GM19328 (cell line): Measurements from ENCODE around the gene SLC24A4.

Source experiments
- ATAC-seq: cut with Tn5 transposase; IDR thresholded peaks from one replicate; pipeline ENCODE4 v1.9.1; 2021; ENCODE audit warnings: mild to moderate bottlenecking, moderate library complexity; ENCODE audit not compliant: unreplicated experiment

The SLC24A4 gene

DNA sequence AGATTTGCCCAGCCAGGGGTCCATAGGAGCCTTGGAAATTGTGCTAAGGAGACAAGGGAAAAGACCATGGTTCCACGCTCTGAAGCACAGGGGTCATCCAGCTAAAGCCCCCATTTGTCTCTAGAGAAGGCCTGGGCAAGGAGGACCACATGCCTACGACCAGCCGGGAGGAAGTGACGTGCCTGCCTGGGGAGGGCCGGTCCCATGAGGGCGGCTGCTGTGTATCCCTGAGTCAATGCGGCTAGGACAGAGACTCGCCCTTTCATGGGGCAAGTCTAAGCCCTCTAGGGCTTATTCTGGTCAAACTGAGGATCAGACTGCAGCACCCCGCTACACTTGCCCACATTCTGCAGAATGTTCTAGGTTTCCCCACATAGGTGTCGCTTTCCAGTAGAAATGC lies 170.1 kb downstream of the SLC24A4 start:
- no peak for ATAC-seq

DNA sequence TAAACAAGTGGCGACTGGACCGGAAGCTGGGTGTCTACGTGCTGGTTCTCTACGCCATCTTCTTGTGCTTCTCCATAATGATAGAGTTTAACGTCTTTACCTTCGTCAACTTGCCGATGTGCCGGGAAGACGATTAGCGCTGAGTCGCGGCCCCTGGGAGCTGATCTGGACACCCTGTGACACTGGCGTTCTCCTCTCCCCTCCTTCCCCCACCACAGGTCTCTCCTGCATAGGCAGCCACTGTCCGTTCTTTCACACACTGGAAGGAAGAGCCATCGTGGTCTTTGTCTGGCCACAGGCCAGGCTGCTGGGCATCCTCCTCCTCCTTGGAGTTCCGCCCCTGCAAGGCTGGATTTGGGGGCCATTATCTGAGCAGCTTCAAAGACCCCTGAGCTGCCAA lies 170.5 kb downstream of the SLC24A4 start:
- ATAC-seq = no peak

- ATAC-seq = no peak
Measured at GRCh38 chr14:92494512-92494911, 171.5 kb downstream of the SLC24A4 start.

DNA sequence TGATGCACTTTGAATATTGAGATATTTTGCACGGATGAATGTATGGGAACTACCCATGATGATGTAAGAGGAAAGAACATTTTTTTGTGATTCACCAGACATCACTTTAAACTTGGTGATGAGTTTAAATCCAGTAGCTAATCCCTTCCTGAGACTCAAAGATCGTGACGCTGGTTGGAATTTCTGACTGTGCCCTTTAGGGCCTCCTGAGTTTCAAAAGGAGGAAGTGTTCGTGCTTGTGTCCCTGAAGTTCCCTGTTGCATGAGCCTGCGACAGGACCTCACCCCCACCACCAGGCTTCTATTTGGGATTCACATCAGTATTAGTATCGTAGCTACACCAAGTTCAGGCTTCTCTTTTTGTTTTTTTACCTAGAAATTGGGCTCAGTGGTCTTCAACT lies 172.1 kb downstream of the SLC24A4 start:
- no peak for ATAC-seq

DNA sequence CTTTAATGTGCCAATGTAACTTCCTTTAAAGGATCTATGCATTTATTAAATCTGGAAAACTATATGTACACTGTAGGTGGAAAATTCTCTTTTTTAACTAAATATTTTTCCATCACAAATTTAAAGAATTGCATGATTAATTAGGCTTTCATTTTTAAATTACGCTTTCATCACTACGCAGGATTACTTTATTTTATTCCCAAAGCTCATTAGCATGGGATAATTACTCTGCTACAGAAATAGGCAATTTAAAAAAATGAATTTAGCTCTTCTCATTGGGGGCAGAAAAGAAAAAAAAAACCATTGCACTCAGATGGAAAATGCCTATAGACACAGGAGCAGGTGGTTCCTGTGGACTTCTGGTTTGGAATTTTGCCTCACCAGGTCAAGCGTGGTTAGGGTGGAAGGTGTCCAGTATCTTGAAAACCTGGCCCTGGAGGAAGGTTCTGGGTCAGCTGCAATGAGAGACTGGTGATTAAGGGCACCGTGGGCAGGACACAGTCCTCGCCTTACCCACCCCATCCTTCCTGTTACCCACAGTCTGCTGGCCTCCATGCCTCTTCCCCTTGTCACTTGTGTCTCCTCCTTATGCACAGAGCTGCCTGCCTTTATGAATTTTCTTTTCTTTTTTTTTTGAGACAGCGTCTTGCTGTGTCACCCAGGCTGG lies 173.4 kb downstream of the SLC24A4 start:
- no peak for ATAC-seq

- no peak for ATAC-seq
Measured at GRCh38 chr14:92497391-92497790, 174.4 kb downstream of the SLC24A4 start.

- ATAC-seq = no peak
Measured at GRCh38 chr14:92499234-92499633, 176.3 kb downstream of the SLC24A4 start.

DNA sequence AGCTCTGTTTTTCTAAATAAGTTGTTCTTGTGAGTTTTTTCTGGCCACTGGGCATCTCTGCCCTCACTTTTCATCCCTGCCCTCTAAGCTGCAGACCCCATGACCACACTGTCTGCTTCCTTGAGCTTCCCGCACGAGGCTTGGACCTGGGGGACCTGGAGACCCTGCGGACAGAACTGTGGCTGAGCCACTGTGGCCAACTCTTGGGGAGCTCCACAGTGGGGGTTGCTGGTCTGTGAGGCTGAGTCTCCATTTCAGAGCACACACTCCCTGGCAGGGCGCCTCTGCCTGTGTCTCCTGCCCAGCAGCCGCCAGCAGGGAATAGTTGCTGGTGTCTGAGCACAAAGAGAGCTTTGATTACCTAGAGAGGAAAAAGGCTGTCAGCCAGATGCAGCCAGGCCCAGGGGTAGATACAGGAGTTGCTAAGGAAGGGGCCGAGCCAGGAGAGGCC lies 177.6 kb downstream of the SLC24A4 start:
- no peak for ATAC-seq

DNA sequence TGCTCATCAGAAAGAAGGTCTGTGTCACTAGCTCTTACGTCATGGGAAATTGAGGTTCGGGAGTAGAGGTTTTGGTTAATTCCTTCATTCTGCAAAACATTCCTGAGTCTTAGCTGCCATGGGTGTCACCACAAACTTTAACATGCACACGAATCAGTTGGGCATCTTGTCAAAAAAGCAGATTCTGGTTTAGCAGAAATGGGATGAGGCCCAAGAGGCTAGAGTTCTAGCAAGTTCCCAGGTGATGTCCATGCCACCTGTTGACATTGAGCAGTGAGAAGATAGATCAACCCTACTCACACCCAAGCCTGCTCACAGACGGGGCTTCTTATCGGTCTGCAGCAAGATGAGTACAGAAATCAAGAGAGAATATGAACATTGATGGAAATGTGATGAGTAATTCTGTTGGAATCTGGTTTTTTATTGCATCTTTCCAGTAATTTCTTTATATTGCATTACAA lies 179.0 kb downstream of the SLC24A4 start:
- no peak for ATAC-seq

DNA sequence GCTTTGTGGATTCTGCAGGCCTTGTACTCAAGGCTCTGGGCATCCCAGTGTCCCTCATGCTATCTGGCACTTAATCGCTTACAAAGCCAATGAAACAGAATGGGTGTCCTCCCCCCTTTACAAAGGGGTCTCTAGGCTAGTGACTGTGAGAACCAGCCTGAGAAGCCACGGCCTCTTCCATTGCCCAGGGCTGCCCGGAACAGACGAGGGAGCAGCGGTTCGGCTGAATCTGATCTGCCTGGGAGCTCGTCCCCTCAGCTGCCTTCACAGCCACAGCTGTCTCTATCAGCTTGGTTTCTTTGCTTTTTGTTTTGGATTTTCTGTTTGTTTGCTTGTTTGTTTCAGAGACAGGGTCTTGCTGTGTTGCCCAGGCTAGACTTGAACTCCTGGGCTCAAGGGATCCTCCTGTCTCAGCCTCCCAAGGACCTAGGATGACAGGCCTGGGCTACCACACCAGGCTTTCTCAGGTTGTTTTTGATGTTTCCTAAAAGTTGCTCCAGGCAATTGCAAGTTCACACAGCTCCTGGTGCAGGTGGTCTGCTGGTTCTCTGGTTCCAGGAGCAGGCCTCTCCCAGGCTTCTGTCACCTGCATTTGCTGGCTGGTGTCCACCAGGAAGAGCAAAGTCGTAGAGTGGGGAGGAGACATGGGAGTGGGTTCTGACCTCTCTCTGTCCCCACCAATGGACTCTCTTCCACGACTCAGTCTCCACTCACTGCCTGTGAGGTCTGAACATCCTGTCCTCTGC lies 179.7 kb downstream of the SLC24A4 start:
- ATAC-seq = no peak

DNA sequence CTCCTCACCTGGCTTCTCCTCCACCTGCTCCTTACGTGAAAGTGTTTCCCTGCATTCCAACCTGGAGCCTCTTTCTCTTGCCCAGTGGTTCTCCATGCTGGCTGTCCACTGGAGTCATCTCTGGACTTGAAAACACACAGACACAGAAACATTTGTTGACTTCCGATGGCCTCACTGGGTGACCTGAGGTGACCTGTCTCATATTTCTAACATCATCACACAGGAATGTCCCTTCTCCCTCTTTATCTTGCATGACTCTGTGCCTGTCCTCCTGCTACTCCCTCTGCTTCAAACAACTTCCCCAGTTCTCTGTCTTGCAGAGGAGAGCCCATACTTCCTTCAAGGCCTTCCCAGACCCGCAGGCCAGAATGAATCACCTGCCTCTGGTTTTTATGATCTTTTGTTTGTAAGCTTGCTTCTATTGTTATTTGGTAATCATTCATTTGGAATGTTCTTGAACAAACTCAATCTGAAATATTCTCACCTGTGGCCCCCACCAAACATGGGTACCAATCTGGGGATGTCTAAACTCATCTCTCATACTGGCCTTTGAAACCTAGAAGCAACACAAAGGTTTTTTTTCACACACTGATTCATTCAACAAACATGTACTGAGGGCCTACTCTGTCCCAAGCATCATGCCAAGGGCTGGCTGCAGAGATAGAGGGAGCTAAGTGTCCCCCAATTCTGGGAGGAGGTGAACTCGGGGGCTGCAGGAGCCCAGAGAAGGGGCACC lies 181.0 kb downstream of the SLC24A4 start:
- ATAC-seq = no peak

DNA sequence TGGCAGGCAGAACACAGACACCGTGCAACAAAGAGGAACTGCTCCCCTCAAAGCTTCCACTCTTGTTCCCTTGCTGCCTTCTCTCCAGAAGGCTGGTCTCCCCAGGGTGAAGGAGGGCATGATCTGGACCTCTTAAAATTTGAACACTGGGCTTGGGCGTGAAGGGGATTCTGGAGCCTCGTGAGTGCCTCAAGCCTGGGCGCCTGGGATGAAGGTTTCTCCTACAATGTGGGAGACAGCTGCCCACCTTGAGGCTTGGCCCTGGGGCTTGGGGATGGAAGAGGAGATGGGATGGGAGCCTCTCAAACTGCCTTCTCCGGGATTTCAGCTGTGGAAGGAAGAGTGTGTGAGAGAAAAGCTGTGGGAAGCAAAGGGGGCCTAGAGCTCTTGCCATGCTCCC lies 182.9 kb downstream of the SLC24A4 start:
- ATAC-seq = no peak

- no peak for ATAC-seq
Measured at GRCh38 chr14:92506231-92506630, 183.3 kb downstream of the SLC24A4 start.

DNA sequence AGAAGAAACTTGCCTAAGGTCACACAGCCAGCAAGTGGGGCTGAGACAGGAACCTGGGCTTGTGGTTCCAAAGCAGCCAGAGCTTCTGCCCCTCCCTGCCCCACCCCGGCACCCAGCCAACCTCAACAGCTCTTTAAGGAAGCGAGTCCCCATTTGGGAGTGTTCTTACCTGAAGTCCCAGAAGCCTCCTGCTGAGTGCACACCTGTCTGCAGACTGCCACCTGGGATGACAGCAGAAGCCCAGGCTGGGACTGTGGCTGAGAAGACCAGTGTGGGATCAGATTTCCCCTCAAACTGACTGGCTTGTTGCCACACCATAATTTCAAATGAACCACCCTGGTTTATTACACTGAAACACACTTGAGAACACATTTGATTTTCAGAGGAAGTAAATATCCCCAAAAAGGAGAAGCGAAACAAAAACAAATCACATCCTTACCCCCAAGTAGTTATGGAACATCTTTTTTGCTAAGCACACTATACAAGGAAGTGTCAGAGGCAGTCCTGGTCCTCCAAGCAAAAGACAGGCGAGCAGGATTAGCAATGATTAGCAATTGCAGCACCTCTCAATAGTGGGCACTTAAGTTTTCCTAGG lies 184.3 kb downstream of the SLC24A4 start:
- no peak for ATAC-seq

DNA sequence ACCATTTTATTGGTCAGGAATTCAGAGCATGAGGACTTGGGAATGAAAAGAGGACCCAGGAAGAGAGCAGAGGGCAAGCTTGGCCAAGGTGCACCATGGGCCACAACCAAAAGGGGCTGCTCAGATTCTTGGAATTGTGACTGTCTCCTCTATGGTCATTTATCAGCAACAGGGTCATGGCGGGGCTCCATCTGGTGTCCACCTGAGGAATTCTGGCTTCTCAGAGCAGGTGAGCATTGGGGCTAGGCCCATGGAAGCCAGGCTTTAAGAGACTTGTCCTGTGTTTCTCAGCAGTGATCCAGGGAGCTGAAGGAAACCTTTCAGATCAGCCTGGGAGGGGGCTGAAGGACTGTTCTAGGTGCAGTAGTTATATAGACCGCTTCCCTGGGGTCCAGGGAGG lies 188.0 kb downstream of the SLC24A4 start:
- no peak for ATAC-seq

- no peak for ATAC-seq
Measured at GRCh38 chr14:92511453-92512238, 188.7 kb downstream of the SLC24A4 start.

DNA sequence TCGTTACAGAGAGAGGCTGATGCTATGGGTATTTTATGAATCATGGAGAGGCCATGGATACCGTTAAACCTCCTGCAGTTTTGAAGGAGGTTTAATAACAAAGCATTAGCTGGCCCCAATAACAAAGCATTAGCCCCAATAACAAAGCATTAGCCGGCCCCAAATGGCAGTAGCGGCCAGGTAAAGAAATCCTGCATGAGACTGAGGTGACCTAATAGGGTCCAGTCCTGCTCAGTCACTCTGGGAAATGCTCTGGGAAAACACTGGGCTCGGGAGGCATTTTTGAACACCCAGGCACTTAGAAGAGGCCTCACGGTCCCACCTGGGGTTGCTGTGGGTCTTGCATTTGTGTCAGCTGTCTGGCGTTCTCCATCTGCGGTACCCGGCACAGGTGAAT lies 189.8 kb downstream of the SLC24A4 start:
- no peak for ATAC-seq

GRCh38 chr14:92513204-92513965 lies 190.4 kb downstream of the SLC24A4 start, which contains the start of gene RIN3:
RIN3 (plus strand) TSS chr14:92513781; CDS start chr14:92513933, 152 bp downstream.
- ATAC-seq = peak; percentile 52

DNA sequence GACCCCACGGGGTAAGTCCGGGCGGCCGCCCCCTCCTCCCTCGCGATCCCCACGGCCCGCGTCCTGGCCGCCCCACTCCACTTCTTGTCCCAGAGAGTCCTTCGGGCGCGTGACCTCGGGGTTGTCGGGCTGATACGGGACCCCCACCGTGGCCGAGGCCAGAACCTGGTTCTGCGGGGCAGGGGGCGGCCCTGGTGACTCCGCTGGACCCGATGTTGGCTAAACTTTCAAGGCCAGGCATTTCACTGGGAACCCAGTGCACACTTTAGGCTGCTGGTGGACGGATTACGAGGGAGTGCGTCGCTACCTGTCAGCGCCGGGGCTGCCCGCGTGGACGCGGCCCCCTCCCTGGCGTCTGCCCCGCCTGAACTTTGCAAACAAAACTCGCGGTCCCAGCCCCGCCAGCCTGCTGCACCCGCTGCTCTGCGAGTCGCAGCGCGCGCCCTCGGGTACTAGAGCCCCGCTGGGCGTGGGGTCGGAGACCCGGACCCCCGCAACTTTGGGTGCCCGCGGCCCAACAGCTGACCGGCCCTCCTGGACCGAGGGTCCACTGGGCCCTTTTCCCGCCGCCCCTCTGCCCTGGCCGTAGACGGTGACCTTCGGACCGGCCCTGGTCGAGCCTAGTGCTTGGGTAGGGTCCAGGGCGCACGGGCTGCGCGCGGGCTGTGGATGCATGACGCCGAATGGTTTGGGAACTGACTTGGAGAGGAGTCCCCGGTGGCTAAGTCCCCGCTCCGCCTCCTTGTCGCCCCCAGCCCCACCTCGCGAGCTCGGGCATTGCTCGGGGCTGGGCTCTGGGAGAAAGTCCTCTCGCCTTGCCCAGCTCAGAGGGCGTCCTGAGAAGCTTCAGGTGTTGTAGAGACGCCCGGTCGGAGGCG lies 191.2 kb downstream of the SLC24A4 start:
- ATAC-seq = peak; percentile 29
